GM21447 (cell line): Measurements from ENCODE around the gene SEC14L6.
"Not testable (repeated sequence)": the region's sequence is repeated elsewhere in the genome, so short reads cannot be mapped to it uniquely, and the experiment has no call there.

Source experiments
- ATAC-seq: cut with Tn5 transposase; IDR thresholded peaks from one replicate; pipeline ENCODE4 v1.9.1; 2021; ENCODE audit not compliant: unreplicated experiment

The SEC14L6 gene

GRCh38 chr22:30567277-30567676 lies 20.7 kb upstream of the SEC14L6 start:
- ATAC-seq = not testable (repeated sequence)

GRCh38 chr22:30566125-30566524 lies 19.6 kb upstream of the SEC14L6 start:
- ATAC-seq = no peak

DNA sequence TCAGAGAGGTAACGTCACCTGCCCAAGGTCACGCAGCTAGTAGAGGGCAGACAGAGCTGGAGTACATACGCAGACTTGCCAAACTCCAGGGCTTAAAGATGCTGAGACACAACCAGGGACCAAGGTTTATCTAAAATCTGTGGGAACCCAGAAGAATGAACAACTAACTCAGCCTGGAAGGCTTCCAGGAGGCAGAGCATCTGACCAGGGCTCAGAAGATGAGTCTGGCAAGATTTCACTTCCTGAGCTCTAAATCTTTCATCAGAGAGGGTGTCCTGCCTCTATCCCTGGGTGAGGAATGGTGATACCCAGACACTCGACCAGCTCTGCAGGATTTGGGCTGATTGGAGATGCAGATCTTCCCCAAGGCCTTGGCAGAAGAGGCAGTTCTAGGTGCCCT lies 18.8 kb upstream of the SEC14L6 start:
- ATAC-seq = no peak

DNA sequence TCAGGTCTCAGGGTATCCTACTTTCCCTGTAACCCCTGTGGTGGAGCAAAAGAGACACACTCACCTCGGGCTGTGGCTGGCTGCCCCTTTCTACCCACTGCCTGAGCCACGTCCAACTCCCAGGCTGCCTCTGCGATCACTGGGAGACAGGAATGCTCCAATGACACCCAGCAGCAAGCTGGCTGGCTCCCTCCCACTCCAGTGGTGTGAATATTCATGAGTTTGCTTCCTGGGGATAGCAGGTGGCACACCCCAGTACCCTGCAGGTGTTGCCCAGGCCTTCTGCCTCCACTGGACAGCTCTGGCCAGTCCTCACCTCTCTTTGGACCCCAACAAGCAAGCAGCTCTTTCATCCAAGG lies 18.2 kb upstream of the SEC14L6 start:
- no peak for ATAC-seq

- no peak for ATAC-seq
These were observed 17.7 kb upstream of the SEC14L6 start for GRCh38 chr22:30564045-30564760.

GRCh38 chr22:30562366-30562765 lies 15.8 kb upstream of the SEC14L6 start:
- no peak for ATAC-seq

DNA sequence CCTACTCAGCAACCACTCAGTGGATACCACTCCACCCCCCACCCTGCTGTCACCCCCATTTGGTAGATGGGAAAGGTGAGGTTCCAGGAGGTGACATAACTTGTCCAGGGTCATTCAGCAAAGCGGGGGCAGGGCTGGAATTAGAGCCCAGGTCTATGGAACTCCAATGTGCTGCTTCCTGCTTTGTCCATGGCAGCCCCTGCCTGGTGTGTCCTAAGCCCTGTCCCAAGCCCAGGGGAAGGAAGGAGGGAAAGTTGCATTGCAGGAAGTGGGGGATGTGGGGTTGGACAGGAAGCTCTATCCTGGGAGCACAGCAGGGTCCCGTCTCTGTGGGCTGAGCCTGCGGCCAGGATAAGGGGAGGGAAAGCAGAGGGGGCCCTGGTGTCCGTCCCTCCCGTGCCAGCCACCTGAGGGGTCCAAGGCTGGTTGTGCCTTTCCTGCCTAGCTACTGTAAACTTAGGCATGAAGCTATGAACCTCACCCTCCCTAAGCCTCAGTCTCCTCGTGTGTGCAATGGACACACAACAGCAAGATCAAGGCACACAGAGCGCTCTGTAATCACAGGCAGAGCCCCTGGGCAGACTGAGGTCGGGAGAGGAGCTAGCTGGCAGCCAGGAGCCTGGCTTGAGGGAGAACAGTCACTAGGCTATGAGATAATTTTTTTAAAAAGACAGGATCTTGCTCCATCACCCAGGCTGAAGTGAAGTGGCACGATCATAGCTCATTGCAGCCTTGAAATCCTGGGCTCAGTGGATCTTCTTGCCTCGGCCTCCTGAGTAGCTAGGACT lies 15.1 kb upstream of the SEC14L6 start:
- no peak for ATAC-seq

DNA sequence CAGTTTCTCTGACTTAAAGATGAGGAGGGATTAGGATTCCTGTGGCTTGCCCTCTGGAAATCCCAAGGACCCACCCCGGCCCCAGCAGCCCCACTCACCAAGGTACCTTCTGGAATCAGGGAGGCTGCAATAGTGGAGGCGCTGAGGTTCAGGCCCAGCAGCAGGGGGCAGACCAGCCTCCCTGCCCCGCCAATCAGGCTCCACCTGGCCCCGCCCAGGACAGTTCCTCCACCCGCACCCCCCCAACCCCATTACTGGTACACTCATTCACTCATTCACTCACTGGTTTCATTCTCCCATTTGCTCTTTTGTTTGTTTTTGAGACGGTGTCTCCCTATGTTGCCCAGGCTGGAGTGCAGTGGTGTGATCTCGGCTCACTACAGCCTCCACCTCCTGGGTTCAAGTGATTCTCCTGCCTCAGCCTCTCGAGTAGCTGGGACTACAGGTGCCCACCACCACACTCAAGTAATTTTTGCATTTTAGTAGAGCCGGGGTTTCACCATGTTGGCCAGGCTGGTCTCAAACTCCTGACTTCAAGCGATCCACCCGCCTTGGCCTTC lies 14.2 kb upstream of the SEC14L6 start:
- ATAC-seq = not testable (repeated sequence)

GRCh38 chr22:30559889-30560288 lies 13.3 kb upstream of the SEC14L6 start:
- no peak for ATAC-seq

GRCh38 chr22:30557243-30557642 lies 10.7 kb upstream of the SEC14L6 start:
- no peak for ATAC-seq

DNA sequence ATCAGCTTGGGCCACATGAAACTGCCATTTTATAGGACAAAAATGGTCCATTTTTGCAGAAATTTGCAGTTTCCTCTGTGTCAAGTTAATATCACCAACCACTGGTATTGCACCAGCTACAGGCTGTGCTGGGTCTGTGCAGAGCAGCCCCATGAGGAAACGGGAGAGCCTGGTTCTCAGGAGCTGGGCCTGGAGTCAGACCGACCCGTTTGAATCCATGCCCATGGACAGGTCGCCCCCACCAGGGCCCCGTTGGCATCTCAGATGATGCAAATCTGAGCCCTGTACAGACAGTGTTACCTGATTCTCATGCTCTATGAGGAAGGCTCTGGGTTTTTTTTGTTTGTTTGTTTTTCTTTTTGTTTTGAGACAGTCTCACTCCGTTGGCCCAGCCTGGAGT lies 9.8 kb upstream of the SEC14L6 start:
- ATAC-seq = no peak

GRCh38 chr22:30555282-30556210 lies 9.0 kb upstream of the SEC14L6 start:
- ATAC-seq = no peak

GRCh38 chr22:30553971-30554370 lies 7.4 kb upstream of the SEC14L6 start:
- ATAC-seq = no peak

GRCh38 chr22:30552719-30553118 lies 6.2 kb upstream of the SEC14L6 start:
- no peak for ATAC-seq

DNA sequence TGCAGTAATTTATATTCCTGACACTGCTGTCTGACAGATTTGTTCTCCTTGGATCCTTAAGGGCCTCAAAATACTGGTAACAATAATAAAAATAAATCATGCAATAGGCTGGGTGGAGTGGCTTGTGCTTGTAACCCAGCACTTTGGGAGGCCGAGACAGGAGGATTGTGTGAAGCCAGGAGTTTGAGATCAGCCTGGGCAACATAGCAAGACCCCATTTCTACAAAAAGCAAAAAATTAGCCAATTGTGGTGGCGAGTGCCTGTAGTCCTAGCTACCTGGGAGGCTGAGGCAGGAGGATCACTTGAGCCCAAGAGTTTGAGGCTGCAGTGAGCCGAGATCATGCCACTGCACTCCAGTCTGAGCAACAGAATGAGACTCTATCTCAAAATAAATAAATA lies 5.3 kb upstream of the SEC14L6 start:
- ATAC-seq = not testable (repeated sequence)

- no peak for ATAC-seq
These were observed 647 bp upstream of the SEC14L6 start for GRCh38 chr22:30547188-30547587.

DNA sequence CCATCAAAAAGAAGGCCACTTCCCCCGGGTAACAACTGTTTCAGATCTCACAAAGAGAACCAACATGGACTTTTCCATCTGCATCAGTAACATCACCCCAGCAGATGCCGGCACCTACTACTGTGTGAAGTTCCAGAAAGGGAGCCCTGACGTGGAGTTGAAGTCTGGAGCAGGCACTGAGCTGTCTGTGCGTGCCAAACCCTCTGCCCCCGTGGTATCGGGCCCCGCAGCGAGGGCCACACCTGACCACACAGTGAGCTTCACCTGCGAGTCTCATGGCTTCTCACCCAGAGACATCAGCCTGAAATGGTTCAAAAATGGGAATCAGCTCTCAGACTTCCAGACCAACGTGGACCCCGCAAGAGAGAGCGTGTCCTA lies 3.7 kb downstream of the SEC14L6 start:
- ATAC-seq = no peak

DNA sequence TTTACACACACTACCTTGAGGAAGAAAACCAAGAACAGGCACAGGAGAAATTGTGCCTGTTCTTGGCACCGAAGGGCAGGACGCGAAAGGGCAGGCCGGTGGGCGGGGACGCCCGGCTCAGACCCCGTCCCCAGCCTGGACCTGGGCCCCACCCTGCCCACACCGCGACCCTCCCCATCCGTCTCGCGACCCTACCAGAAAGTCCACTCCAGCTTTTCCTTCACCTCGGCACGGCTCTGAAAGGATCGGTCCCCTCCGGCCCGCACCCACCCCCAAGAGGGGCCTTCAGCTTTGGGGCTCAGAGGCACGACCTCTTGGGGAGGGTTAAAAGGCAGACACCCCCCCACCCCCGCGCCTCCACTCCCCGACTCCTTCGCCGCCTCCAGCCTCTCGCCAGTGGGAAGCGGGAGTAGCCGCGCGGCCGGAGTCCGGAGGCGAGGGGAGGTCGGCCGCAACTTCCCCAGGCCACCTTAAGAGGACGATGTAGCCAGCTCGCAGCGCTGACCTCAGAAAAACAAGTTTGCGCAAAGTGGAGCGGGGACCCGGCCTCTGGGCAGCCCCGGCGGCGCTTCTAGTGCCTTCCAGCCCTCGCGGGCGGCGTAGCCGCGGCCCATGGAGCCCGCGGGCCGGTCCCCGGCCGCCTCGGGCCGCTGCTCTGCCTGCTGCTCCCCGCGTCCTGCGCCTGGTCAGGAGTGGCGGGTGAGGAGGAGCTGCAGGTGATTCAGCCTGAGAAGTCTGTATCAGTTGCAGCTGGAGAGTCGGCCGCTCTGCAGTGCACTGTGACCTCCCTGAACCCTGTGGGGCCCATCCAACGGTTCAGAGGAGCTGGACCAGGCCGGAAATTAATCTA lies 4.4 kb downstream of the SEC14L6 start:
- no peak for ATAC-seq

DNA sequence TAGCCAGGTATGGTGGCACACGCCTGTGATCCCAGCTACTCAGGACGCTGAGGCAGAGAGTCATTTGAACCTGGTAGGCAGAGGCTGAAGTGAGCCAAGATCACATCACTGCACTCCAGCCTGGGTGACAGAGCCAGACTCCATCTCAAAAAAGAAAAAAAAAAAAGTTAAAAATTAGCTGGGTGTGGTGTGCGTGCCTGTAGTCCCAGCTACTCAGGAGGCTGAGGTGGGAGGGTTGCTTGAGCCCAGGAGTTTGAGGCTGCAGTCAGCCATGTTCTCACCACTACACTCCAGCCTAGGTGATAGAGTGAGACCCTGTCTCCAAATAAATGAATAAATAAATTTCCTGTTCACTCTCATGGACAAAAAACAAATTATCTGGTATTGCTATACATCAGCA lies 5.0 kb downstream of the SEC14L6 start:
- not testable (repeated sequence) for ATAC-seq

DNA sequence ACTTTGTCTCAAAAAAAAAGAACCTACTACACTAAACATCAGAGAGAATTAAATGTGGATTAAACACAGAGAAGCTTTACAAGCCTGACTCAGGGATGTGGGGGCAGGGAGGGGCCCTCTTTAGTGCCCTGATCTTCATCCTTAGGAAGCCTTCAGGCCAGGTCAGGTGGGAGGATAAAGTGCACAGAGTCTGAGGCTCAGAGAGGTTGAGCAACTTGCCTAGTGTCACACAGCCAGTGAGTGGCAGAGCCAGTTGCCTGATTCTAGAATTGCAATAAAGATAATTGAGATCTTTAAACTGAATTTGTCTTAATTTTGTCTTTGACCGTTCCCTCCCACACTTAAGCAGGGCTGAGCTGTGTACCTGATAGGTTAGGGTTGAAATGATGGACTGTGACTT lies 7.2 kb downstream of the SEC14L6 start:
- no peak for ATAC-seq
